Measurements from ENCODE around the gene EPB41L5.

GRCh38 chr2:120014226-120014980 is 1.5 kb downstream of the EPB41L5 start:
- TF ChIP-seq EZH2 (optimal IDR thresholded peaks at IDR 0.05; ENCODE audit: low read depth, low read length) (no peak), CTCF (IDR thresholded peaks at IDR 0.05; ENCODE audit: low read length) (no peak), EZH2phosphoT487 (IDR thresholded peaks at IDR 0.05; ENCODE audit: low read length) (no peak)
